ENCODE measurements around the gene RBMS3. TPM values are rescaled to one million over a fixed set of nuclear protein-coding genes. Genes with fewer than 3 reads are reported as not detected.

The RBMS3 gene
- total RNA-seq, 1 experiment from 2014 or later: 74.2 TPM

DNA sequence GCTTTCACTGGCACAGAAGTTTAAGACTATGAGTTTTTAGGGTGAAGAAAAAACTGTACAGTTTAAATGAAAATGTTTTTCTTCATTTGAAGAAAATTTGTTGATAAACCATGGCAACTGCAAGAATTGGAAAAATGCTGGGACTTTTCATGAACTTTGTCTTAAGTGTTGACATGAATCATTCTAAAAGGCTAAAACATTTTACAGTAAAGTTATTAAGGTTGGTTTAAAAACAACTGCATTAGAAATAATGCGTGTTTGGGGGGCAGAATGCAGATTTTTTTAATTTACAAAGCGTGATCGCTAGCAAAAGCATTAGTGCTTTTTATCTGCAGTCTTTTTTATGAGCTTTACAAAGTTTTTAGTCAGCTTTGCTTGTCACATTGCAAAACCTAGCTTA lies 723.6 kb downstream of the RBMS3 start:
- Mint-ChIP-seq H3K27me3 (ENCODE audit: insufficient read depth, unreplicated experiment) (no peaks in the 10 kb centered on the region), H3K36me3 (ENCODE audit: insufficient read depth, unreplicated experiment) (peaks cover 8% of the 10 kb centered on the region), H3K4me3 (ENCODE audit: unreplicated experiment) (no peak overlapping the region), H3K9me3 (ENCODE audit: unreplicated experiment) (no peaks in the 10 kb centered on the region), H3K4me1 (ENCODE audit: insufficient read depth, unreplicated experiment) (no peaks in the 10 kb centered on the region), H3K27ac (ENCODE audit: low read depth, unreplicated experiment) (no peak overlapping the region)
- ChIA-PET POLR2A (no interaction called here), CTCF (interaction anchor here (0.5 to 1.0 kb wide), 2 partner anchors 10 to 12 kb away, joined by 3 read pairs; no protein-coding TSS in a partner anchor)
- no TSS peak for BruUV-seq (replicated peaks)
- TF ChIP-seq, protein P1, sequence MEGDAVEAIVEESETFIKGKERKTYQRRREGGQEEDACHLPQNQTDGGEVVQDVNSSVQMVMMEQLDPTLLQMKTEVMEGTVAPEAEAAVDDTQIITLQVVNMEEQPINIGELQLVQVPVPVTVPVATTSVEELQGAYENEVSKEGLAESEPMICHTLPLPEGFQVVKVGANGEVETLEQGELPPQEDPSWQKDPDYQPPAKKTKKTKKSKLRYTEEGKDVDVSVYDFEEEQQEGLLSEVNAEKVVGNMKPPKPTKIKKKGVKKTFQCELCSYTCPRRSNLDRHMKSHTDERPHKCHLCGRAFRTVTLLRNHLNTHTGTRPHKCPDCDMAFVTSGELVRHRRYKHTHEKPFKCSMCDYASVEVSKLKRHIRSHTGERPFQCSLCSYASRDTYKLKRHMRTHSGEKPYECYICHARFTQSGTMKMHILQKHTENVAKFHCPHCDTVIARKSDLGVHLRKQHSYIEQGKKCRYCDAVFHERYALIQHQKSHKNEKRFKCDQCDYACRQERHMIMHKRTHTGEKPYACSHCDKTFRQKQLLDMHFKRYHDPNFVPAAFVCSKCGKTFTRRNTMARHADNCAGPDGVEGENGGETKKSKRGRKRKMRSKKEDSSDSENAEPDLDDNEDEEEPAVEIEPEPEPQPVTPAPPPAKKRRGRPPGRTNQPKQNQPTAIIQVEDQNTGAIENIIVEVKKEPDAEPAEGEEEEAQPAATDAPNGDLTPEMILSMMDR (IDR thresholded peaks at IDR 0.05; ENCODE audit: unreplicated experiment): no peak
- intact Hi-C loops (cut with micrococcal nuclease): no loop called here
- DNase-seq (ENCODE audit: unreplicated experiment): no peak

DNA sequence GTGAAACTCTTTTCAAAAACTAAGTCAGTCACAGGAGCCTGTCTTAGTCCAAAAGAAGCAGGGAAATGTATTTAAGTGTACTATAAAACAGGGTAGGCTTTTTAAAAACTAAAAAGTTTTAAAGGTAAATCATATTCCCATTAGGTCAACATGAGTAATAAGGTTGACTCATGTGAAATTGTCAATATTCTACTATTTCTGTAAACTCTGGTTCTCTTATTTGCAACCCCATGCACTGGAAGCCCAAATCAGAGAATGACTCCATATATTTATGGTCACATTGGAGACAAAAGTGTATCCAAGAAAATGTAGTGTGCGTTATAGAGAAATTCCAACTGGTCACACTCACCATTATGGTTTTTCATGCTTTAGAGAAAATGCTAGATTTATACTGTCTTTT lies 725.2 kb downstream of the RBMS3 start:
- TF ChIP-seq, protein P1 (IDR thresholded peaks at IDR 0.05; ENCODE audit: unreplicated experiment): no peak
- DNase-seq (ENCODE audit: unreplicated experiment): no peak
- H3K27me3 Mint-ChIP-seq (ENCODE audit: insufficient read depth, unreplicated experiment): no peaks in the 10 kb centered on the region
- CTCF ChIA-PET: no interaction called here
- H3K4me3 Mint-ChIP-seq (ENCODE audit: unreplicated experiment): no peak overlapping the region
- H3K27ac Mint-ChIP-seq (ENCODE audit: low read depth, unreplicated experiment): no peak overlapping the region
- no peaks in the 10 kb centered on the region for H3K9me3 Mint-ChIP-seq (ENCODE audit: unreplicated experiment)
- peaks cover 12% of the 10 kb centered on the region for H3K36me3 Mint-ChIP-seq (ENCODE audit: insufficient read depth, unreplicated experiment)
- no peaks in the 10 kb centered on the region for H3K4me1 Mint-ChIP-seq (ENCODE audit: insufficient read depth, unreplicated experiment)
- intact Hi-C loops (cut with micrococcal nuclease): no loop called here
- no TSS peak for BruUV-seq (replicated peaks)
- POLR2A ChIA-PET: no interaction called here

DNA sequence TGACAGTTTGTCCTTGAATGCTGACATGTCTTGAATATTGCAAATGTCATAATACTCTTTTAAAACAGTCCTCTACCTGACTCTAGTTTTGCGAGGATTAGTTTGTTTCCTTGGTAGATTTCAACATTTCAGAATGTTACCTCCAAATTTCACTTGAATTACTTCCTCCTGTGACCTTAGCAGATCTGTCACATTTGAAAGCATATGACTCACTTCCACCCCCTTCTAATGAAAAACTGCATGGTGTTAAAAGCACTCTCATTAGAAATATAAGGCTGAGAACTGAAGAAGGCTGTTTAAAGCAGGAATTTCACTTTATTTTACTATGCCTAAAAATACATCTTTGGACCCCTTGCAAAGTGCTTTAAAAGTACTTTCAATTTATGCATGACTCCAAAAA lies 726.8 kb downstream of the RBMS3 start:
- DNase-seq (ENCODE audit: unreplicated experiment): peak; percentile 8
- TF ChIP-seq, protein P1 (IDR thresholded peaks at IDR 0.05; ENCODE audit: unreplicated experiment): no peak
- no peak overlapping the region for H3K27ac Mint-ChIP-seq (ENCODE audit: low read depth, unreplicated experiment)
- CTCF ChIA-PET: interaction anchor here (0.7 kb wide), 1 partner anchor 1513 kb away, joined by 3 read pairs; no protein-coding TSS in a partner anchor
- no TSS peak for BruUV-seq (replicated peaks)
- H3K4me1 Mint-ChIP-seq (ENCODE audit: insufficient read depth, unreplicated experiment): no peaks in the 10 kb centered on the region
- no peak overlapping the region for H3K4me3 Mint-ChIP-seq (ENCODE audit: unreplicated experiment)
- no peaks in the 10 kb centered on the region for H3K9me3 Mint-ChIP-seq (ENCODE audit: unreplicated experiment)
- peaks cover 12% of the 10 kb centered on the region for H3K36me3 Mint-ChIP-seq (ENCODE audit: insufficient read depth, unreplicated experiment)
- no peaks in the 10 kb centered on the region for H3K27me3 Mint-ChIP-seq (ENCODE audit: insufficient read depth, unreplicated experiment)
- POLR2A ChIA-PET: no interaction called here
- intact Hi-C loops (cut with micrococcal nuclease): no loop called here

DNA sequence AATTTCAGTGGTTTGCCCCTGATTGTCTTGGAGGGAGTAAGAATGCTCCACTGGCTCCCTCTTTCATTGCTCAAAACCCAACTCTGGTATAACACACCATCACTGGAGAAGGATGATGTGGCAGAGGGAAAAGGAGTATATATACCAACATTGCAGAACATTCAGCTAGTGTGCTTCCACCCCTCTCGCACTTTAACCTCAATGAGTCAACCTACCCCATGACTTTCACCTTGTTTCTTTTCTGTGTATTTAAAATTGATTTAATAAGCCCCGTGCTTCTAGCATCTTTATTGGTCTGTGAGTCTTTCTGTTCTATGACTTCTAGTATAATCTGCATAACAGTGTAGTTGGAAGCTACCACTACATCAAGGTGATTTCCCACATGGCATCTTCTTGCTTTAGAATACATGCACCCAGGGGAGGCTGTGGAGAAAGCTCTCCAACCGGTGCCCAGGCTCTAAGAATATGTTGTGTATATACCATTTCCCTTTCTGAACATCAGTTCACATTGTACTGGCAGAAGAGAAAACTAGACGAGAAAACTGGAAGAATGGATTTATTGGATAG lies 730.4 kb downstream of the RBMS3 start:
- DNase-seq (ENCODE audit: unreplicated experiment): no peak
- H3K27me3 Mint-ChIP-seq (ENCODE audit: insufficient read depth, unreplicated experiment): no peaks in the 10 kb centered on the region
- H3K4me1 Mint-ChIP-seq (ENCODE audit: insufficient read depth, unreplicated experiment): no peaks in the 10 kb centered on the region
- intact Hi-C loops (cut with micrococcal nuclease): loop anchor here (5.0 to 10.0 kb wide), 4 partner anchors 727 to 1537 kb away; partner anchors contain the start of gene RBMS3
- TF ChIP-seq, protein P1 (IDR thresholded peaks at IDR 0.05; ENCODE audit: unreplicated experiment): no peak
- H3K4me3 Mint-ChIP-seq (ENCODE audit: unreplicated experiment): no peak overlapping the region
- H3K36me3 Mint-ChIP-seq (ENCODE audit: insufficient read depth, unreplicated experiment): peaks cover 4% of the 10 kb centered on the region
- no TSS peak for BruUV-seq (replicated peaks)
- no peak overlapping the region for H3K27ac Mint-ChIP-seq (ENCODE audit: low read depth, unreplicated experiment)
- ChIA-PET POLR2A (no interaction called here), CTCF (interaction anchor here (0.5 to 2.6 kb wide), 7 partner anchors 8 to 1120 kb away, joined by 3 to 17 read pairs (median 3); no protein-coding TSS in a partner anchor)
- no peaks in the 10 kb centered on the region for H3K9me3 Mint-ChIP-seq (ENCODE audit: unreplicated experiment)

Measured in MCF 10A (cell line).